NCI-H526 (cell line): ENCODE measurements around the gene XAB2.

ENCODE experiments used
- DNase-seq, 2 experiments: peaks; one replicate each; lab custom pipeline; 2025; lab: John Stamatoyannopoulos, UW

Gene XAB2

GRCh38 chr19:7575434-7576040, 53.8 kb downstream of the XAB2 start:
- DNase-seq = no peak

- no peak for DNase-seq
Measured at GRCh38 chr19:7570761-7571160, 58.6 kb downstream of the XAB2 start.
